Pons (tissue), 1 donor: ENCODE results near the gene ALG3.

ENCODE experiments used
- DNase-seq: peaks from one replicate; pipeline ENCODE4 v3.0.0-alpha.2; 2016; ENCODE audit warnings: low spot score

ALG3 gene

GRCh38 chr3:184196536-184196935, 52.2 kb downstream of the ALG3 start:
- peak; percentile 11 for DNase-seq

GRCh38 chr3:184193991-184194539, 54.7 kb downstream of the ALG3 start:
- DNase-seq: no peak

GRCh38 chr3:184192889-184193288, 55.9 kb downstream of the ALG3 start:
- no peak for DNase-seq
